Stimulated activated CD8-positive, alpha-beta memory T cell treated with anti-CD3 and anti-CD28 coated beads, Interleukin-15, amount 100 ng/mL, for 48 hours (primary cell): ENCODE measurements around the gene TBC1D16.

ENCODE experiments used
- DNase-seq, 2 donors: peaks; one replicate each; pipeline ENCODE4 v3.0.0-alpha.2; 2020; ENCODE audit warnings: low read depth in 2 of 2

TBC1D16 gene

DNA sequence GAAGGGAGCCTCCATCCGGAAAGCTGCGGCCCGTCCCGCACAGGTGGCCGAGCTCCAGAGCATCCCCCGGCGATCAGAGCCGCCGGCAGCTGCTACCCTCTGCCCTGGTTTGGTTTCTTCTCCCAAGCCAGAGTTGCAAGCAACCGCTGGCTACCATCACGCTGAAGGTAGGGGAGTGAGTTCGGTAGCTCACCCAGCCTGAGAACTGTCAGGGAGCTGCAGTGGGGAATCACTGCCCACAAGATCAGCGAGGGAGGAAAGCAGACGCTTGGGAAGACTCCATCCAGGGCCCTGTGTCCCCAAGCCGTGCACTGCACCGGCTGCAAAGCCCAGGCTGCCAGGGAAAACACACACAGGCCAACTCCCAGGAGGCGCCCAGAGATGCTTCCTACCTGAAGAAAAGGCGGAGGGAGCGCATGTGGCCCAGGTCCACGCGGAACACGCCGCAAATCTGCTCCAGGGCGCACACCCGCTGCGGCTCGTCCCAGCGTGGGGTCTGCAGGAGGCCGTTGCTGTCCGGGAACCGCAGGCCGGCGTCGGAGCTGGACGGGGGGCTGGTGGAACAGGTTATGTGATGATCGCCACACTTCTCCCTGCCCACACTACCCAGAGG, 83.3 kb downstream of the TBC1D16 start:
- DNase-seq, result no peak

DNA sequence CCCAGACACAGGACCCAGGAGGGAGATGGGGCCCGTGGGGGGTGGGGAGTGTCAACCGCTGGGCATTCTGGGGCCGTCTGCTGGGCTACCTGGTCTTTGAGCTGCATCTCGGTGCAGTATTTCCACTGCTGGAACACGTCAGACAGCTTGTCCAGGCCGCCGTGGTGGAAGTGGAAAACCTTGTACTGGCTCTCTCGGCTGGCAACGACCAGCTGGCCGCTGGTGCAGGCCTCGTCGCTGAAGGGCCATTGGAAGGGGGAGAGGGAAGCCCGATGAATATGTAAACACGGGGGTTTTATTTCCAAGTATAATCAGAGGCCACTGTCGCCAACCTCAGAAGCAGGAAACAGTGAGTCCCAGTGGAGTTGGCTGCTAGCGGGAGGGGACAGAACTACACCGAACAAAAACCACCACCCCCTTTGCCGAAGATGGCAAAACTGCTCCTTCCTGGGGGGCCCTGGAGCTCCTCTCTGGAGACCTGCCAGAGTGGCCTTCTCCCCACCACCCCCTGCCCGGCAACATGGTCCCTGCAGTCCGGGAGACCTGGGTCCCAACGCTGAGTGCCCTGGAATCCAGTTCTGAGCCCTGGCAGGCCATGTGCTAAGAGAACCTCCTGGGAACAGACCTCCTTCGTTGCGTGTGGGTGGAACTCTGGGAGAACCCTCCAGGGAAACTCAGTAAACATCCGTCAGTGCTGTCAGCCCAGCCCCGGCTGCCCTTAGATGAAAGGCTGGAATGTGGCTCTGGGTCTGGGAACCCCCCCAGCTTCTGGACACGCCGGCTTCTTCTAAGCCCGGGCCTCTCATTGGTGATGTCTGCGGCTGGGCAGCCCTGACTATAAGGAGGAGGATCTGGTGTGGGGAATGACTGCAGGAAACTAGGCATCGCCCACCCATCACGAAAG, 84.1 kb downstream of the TBC1D16 start:
- DNase-seq, result no peak

DNA sequence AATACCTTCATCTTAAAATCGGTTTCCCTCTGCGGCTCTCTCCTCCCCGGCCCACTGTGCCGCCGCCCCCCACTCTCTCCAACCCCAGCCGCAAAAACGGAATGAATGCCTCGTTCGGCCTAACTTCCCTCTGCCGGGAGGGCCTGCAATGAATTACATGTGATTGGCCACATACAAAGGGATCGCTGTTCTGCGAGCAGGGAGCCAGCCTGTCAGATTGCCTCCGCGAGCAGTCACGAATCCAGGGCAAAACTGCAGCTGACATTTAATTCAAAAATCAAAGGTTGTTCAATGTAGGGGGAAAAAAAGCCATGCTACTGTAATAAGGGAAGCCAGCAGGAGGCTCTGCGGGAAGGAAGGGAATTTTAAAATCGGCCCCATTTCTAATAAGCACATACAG, 84.9 kb downstream of the TBC1D16 start:
- DNase-seq, result no peak

DNA sequence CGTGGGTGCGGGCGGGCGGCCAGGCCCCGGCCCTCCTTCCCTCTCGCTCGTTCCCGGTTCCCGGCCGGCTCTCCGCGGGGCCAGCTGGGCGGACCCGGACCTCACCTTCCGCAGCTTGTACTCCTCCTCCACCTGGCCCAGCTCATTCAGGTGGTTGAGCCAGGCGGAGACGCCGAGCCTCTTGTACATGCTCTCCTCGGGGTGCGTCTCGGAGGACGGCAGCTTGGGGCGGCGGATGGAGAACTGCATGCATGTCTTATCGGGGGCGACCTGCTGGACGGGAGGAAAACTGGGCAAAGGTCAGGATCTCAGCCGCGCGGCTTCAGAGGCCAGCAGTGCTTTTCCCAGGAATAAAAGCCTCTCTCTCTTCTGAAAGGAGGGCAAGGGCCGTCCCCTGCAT, 85.4 kb downstream of the TBC1D16 start:
- no peak for DNase-seq

DNA sequence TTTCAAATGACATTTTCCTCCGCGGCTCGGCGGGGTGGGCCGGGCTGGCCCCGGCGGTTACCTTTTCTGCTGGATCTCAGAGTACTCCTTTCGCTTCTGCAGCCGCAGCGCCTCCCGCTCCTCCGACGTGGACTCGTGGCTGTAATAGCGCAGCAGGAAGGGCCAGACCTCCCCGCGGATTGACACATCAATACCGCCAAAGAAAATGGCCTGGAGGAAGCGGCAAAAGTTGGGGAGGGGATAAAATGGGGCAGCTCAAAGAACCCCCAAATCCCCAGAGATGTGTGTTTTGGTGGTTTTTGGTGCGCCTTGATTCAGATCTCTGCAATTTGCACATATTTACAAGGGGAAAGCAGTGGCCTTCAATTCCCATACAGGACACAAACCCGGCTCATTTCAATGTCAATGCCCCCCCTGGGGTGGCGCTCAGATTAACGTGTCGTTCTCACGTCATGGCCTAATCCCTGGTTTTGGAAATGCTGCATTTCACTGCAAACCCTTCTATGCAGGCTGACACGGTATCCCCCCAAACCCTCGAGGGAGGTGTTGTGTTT, 85.9 kb downstream of the TBC1D16 start:
- DNase-seq, result no peak

DNA sequence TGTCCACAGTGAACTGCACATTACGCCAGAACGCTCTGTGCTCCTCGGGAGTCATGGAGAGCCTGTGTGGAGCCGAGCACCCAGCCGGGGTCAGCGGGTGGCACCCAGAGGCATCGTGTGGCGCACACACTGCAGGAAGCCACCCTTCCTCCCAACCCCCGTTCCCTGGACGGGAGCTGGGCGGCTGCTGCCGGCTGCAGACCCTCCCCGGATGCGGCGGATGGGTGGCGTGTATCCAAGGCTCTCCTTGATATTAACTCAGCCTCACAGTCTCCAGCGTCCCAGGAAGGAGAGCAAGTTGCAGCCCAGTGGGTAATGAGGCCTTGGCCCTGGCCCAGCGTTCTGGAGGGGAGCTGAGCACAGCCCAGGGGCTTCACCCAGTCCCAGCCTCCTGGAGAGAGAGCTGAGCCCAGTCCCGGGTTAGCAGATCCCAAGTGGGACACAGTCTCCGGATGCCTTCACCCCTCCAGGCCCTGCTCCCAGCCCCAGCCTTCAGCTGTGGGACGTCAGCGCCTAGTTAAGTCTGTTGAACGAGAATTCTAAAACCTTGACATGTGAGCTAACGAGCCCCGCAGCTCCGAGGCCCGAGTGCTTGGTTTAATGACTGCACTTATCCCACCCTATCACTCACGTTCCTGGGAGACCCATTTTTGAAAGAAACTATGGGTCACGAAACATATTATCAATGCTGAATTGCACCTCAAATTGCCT, 86.6 kb downstream of the TBC1D16 start:
- DNase-seq, result no peak

DNA sequence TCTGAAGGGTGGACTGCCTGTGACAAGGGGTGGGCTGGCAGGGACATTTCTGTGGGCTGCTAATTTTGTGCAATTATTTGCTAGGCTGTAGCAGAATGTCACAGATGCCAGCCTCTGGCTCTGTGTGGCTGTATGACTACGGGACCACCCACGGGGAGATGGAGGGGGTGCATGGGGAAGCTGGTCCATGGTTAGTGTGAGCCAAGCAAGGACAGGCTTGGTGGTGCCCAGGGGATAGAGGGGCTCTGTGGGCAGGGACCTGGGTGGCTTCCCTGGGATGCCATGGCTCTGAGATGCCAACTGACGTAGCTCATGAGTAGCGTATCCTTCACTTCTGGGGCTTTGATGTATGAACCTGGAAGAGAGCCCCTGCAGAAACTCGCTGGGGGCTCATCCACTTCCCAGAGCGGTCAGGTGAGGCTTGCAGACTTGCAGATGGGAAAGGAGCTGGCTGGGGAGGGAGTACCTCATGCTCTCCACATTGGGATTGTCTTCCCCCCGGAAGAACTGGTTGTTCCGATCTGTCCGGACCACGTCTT, 87.2 kb downstream of the TBC1D16 start:
- DNase-seq, result no peak

DNA sequence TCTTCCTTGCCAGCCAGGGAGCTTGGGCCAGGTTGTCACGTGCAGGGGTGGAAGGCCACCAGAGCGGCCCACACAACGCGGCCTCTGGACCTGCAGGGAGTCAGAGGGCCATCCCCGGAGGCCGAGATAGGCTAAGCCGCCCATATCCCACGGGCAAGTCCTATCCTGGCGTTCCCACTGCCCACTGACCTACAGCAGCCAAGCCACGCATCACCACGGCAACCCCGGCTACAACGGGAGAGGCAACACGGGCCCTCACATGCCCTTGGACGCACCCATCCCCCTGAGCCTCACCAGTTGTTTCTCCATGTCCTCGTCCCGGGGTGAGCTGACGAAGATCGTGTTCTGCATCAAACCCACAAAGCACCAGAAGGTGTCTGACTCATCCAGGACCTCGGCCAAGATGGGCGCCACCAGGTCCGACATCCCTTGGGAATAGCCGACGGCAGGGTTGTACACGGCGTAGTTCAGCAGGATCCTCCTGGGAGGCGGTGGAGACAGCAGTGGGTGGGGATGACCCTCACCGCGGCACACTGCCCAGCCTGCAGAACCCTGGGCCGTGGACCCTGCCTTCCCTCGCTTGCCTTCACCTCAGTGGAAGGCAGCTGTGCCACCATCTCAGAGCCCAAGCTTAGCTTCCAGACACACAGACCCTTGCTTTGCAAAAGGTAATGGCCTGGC, 88.2 kb downstream of the TBC1D16 start:
- no peak for DNase-seq

DNA sequence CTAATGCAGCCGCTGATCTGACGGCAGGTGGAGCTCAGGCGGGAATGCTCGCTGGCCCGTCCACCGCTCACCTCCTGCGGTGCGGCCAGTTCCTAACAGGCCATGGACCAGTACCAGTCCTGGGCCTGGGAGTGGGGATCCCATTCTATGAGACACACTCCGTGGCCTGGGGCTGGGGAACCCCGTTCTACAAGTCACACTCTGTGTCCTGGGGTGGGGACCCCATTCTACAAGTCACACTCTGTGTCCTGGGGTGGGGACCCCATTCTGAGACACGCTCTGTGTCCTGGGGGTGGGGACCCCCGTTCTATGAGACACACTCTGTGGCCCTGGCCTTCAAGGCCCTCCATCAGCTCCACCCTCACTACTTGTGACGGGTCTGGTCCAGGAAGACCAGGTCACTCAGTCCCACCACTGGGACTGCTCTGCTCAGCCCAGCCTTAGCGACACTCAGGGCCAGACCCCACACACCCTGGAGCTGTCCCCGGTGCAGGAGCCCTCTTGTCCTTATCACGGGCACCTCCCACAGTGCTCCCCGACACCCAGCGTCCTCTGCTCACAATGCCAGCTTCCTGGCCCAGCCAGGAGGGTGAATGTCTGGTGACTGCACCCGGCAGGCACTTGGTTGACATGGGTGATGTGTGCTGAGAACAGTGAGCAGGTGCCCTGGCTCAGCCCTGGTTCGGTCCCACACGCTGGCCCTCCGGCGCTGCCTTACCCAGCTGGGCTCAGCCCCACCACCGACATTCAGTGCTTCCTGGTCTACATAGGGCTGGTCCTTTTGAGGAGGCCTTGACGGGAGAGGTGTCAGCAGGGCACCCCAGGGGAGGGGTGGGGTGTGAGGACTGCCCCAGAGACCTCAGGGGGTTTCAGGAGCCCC, 89.1 kb downstream of the TBC1D16 start:
- no peak for DNase-seq

DNA sequence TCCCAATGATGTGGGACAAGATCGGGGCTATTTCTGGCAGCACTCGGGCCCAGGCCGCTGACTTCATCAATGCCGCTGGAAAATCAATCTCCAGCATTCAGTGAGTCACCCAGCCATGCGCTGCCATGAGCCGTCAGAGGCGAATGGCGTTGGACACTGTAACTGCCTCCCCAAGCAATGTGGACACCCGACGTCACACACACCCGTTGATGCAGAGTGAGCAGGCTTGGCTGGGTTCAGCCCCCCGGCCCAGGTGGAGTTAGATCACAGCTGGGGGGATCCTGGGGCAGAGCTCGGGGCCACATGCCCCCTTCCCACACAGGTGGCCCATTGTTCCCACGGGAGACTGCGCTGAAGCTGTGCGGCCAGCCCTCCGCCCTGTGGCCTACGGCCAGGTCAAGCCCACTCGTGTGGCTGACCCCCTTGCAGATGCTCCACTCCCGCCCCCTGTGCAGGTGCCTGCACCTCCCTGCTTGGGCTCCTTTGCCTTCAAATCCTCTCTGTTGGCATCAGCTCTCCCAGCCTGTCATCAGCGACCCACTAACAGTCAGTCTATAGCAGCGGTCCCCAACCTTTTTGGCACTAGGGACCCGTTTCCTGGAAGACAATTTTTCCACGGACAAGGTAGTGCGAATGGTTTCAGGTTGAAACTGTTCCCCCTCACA, 89.9 kb downstream of the TBC1D16 start:
- DNase-seq, result no peak

DNA sequence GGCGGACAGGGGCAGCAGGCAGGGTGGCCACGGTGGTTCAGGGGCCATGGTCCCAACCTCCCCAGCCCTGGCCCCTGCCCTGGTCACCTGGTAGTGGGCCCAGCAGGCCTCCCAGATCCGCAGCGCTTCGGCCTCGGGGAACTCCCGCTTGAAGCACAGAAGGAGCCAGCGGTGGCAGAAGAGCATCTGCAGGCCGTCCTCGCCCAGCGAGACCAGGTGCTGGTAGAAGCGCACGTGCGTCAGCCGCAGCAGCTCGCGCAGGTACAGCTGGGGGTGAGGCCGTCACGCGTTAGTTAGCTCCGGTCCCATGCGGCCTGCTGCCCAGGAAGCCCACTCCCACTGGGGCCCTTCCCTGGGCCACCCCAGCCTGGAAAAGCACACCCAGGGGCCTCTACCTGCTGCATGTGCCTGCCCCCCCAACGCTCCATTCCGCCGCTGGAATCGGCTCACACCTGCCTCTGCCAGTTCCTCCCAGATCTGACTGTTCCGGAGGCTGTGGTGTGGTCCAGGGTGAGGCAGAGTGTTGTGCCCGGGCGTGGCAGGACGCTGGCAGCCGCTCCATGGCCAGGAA, 90.8 kb downstream of the TBC1D16 start:
- no peak for DNase-seq

DNA sequence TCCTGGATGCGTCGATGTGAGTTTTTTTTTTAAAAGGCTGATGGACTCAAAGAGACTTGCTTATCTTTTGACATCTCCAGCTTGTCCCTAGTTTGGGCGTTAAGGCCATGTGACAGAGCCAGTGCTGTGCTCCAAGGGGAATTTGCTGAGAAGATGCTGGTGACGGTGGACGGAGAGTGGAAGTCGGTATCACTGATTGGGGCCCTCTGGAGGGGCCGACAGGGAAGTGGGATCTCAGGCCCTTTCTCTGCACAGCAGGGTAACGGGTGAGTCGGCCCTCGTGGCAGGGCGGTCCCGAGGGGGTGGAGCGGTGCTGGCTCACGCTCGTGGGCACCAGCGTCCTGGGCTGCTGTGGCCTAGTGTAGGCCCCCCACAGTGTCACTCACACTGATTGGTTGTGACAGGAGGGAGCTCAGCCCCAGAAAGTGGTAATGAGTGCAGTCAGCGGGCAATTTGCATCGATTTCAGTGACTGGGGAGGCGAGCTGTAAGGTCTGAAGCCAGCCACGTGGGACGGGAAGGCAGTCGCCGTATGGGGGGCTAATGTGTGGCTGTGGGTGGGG, 91.3 kb downstream of the TBC1D16 start:
- DNase-seq, result no peak

DNA sequence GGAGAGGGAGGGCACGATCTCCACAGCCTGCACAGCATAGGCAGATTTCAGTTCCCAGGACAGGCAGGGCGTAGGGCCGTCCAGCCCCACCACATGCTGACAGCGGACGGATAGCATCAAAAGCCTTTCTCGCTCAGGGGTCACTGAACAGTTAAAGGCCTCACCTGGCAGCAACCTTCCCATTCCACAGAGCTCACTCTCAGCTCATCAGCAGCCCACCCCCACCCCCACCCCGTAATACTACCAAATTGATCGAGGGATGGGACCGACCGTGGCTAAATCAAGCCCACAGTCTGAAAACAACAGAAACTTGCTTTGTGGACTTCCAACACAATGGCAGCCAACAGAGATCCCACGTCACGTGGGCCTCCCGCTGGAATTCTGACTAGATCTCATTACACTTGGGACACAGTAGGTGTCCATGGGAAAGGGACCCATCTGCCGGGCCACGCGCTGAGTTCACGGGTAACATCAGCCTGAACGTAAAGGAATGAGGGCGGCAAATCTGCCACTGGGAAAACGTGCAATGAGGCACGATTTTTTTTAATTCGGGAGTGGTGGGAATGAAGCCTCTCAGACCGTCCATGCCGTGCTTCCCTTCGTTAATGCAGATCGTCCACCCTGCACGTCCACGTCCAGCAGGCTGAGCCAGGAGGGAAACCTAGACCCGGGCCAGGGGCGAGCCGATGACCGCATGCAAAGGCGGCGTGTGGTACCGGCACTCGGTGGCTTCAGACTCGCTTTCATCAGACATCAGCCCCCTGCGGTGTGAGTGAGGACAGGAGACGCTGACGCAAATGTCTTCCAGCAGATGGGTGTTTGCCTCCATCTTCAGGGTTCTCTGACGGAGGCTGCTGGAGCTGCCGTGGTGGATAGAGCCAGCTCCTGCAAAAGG, 92.1 kb downstream of the TBC1D16 start:
- DNase-seq, result no peak

DNA sequence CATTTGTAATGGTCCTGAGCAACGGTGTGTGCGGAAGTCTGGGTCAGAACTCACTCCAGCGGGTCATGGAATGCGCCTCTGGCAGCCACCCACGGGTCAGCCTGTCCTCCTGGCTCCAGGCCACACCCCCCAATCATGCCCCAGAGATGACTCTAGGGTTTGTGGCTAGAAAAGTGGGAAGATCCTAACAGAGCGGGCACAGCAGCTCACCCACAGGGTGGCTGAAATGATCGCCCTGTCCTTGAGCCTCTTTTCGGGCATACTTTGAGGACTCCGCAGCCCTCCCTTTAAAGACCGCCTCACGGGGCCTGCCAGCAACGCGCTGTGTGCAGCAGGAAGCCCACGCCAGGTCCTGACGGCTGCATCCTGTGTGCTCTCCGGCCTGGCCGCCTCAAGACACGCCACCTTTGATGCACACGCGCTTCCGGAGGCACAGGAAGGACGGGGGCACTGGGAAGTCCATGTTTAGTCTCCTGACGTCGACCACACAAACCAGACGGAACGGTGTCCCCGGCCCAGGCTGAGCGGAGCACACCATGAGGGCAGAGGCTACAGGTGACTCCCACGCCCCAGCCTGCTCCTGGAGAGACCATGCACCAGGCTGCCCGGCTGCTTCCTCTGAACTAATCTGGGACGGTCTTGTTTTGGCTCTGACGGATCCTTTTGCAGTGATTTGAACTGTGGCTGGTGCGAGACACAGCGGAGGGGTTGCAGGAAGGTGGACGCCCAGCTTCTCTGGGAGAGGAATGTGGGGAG, 92.9 kb downstream of the TBC1D16 start:
- DNase-seq, result no peak

DNA sequence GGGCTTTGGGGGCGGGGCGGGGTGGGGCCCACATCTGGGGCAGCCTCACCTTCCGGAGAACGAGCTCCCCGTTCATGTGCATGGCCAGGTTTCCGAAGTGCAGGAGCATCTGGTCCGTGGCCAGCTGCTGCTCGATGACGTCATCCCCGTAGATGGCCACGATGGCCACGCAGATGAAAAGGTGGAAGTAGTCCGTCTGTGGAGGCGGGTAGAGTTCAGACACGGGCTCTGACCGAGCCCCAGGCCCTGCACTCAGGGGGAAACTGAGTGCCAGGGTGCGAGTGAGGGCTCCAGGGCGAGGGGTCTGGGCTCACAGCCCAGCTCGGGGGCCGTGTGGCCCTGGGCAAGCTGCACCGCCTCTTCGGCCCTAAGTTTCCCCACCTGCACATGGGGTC, 93.7 kb downstream of the TBC1D16 start:
- DNase-seq, result no peak

DNA sequence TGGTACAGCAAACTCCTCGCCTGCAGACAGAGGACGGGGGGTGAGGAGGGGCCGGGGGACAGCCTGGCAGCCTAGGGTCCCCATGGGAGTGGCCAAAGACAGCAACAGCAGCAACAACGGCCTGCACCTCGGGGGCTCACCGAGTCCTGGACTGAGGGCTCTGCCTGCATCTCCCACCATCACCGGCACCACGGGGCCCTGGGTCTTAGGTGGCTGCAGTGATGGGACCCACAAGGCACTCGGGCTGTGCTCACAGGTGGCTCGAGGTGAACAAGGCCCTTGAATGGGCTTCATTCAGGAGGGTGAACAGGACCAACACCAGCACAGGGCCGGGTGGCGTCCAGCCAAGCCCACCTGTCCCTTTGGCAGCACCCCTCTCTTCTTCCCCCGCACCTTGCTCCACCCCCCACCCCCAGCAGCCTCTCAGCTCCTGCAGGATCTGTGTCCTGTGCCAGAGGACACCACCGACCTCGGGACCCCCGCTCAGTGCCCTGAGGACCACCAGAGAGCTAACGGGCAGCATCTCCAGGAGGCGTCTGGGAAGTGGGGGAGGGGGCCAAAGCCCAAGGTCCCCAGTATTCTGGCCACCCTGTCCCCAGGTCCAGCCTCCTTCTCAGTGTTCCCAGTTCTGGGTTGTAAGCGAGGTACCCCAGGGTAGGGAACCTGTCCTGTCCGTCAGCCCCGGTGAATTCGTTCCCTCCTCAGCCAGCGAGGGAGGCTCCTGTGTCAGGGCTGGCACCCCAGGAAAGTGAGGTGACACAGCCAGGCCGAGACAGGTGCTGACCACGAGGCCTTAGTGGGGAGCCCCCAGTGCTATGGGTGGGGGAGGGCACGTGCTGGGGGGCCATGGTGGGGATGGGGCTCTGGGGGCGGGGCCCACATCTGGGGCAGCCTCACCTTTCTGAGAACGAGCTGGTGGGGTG, 94.3 kb downstream of the TBC1D16 start:
- DNase-seq, result no peak
